WERI-Rb-1 (cell line): Measurements from ENCODE around the gene INPP4A.

Experiments used
- DNase-seq: peaks from one replicate; pipeline ENCODE4 v3.0.0-alpha.2; 2020
- H3K27ac ChIP-seq: fragments of 250-450 bp; sonication (Bioruptor Pico); 2 replicates; pipeline ENCODE4 v1.5.1; 2020; ENCODE audit warnings: mild to moderate bottlenecking, moderate library complexity
- H3K27me3 ChIP-seq: fragments of 250-450 bp; sonication (Bioruptor Pico); 2 replicates; pipeline ENCODE4 v1.5.1; 2021; ENCODE audit warnings: mild to moderate bottlenecking, low read depth, moderate library complexity; ENCODE audit not compliant: insufficient read depth, severe bottlenecking
- H3K36me3 ChIP-seq: fragments of 250-450 bp; sonication (Bioruptor Pico); 2 replicates; pipeline ENCODE4 v1.5.1; 2020; ENCODE audit warnings: mild to moderate bottlenecking, moderate library complexity
- H3K4me3 ChIP-seq: 2 replicates; pipeline ENCODE4 v1.5.1; 2011; ENCODE audit warnings: low read depth, mild to moderate bottlenecking, control low read depth, low read length
- H3K9me3 ChIP-seq: fragments of 250-450 bp; sonication (Bioruptor Pico); 2 replicates; pipeline ENCODE4 v1.5.1; 2021; ENCODE audit warnings: mild to moderate bottlenecking, moderate library complexity; ENCODE audit not compliant: severe bottlenecking
- TF ChIP-seq, protein P1 (sequence below): IDR thresholded peaks from 2 replicates; pipeline ENCODE4 v1.5.1; 2011; ENCODE audit warnings: low read depth, mild to moderate bottlenecking, control low read depth, inconsistent platforms, low read length

The INPP4A gene

DNA sequence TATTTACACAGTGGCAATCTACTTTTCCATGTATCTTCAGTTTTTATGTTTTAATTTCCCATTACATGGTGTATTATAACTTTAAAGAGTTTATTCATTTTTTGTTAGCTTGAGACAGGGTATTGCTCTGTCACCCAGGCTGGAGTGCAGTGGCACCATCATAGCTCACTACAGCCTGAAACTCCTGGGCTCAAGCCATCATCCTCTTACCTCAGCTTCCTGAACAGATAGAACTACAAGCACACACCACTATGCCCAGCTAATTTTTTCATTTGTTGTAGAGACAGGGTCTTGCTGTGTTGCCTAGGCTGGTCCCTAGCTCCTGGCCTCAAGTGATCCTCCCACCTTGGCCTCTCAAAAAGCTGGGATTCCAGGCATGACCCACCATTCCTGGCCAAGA is 96.8 kb downstream of the INPP4A start:
- no peaks in the 10 kb centered on the region for H3K9me3 ChIP-seq
- no peak overlapping the region for H3K27ac ChIP-seq
- peaks cover 25% of the 10 kb centered on the region for H3K36me3 ChIP-seq
- DNase-seq, result no peak
- TF ChIP-seq, protein P1, sequence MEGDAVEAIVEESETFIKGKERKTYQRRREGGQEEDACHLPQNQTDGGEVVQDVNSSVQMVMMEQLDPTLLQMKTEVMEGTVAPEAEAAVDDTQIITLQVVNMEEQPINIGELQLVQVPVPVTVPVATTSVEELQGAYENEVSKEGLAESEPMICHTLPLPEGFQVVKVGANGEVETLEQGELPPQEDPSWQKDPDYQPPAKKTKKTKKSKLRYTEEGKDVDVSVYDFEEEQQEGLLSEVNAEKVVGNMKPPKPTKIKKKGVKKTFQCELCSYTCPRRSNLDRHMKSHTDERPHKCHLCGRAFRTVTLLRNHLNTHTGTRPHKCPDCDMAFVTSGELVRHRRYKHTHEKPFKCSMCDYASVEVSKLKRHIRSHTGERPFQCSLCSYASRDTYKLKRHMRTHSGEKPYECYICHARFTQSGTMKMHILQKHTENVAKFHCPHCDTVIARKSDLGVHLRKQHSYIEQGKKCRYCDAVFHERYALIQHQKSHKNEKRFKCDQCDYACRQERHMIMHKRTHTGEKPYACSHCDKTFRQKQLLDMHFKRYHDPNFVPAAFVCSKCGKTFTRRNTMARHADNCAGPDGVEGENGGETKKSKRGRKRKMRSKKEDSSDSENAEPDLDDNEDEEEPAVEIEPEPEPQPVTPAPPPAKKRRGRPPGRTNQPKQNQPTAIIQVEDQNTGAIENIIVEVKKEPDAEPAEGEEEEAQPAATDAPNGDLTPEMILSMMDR, result no peak
- no peaks in the 10 kb centered on the region for H3K27me3 ChIP-seq
- no peak overlapping the region for H3K4me3 ChIP-seq

DNA sequence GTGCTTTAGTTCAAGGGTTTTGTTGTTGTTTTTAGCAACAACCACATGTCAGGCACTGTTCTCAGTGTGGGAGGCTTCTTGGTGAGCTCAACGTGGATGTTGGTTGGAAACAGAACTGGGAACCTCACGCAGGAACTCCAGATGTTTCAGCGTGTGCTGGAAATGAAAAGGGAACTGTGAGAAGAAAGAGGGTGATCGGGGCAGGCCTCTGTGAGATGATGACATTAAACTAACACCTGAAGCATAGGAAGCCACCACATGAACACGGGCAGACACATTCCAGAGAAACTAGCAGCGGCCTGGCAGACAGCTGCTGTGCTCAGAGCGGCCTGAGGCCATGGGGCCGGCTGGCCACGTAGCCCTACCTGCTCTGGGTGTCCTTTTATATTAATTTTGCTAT is 97.2 kb downstream of the INPP4A start:
- no peaks in the 10 kb centered on the region for H3K27me3 ChIP-seq
- H3K27ac ChIP-seq, result no peak overlapping the region
- H3K36me3 ChIP-seq, result peaks cover 29% of the 10 kb centered on the region
- no peak for DNase-seq
- no peaks in the 10 kb centered on the region for H3K9me3 ChIP-seq
- TF ChIP-seq, protein P1, result no peak
- no peak overlapping the region for H3K4me3 ChIP-seq

DNA sequence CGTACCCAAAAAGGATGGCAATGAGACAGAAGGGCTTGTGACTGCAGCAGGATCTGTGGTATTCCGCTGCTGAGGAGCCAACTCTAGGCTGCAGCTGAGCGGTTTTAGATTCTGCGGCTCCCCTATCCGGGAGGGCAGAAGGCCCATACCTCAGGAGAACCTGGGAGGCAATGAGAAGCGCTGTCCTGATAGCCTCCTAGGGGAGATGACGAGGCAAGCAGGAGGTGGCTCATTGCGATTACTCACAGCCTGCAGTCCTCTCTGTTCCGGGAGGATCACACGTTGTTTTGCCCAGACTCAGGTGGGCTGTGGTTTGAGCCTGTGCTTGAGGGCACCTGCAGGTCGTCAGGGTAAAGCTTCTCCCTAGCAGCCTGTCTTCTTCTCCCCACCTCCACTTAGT is 98.6 kb downstream of the INPP4A start:
- no peak for DNase-seq
- Histone ChIP-seq H3K27ac (no peak overlapping the region), H3K4me3 (no peak overlapping the region), H3K9me3 (no peaks in the 10 kb centered on the region), H3K36me3 (peaks cover 30% of the 10 kb centered on the region), H3K27me3 (no peaks in the 10 kb centered on the region)
- TF ChIP-seq, protein P1, result no peak

DNA sequence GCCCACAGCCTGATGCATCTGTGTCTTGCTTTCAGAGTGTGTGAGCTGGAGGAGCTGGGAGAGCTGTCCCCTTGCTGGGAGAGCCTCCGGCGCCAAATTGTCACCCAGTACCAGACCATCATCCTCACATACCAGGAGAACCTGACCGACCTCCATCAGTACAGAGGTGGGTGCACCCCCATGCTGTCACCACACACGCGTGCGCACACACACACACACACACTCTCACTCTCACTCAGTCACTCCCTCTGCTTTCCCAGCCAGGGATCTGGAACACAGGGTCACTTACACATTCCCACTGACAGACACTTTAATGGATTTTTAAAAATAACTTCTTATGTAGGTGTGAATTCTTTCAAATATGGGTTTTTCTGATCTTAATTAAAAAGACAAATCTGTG is 99.2 kb downstream of the INPP4A start:
- H3K27ac ChIP-seq, result no peak overlapping the region
- no peaks in the 10 kb centered on the region for H3K27me3 ChIP-seq
- H3K9me3 ChIP-seq, result no peaks in the 10 kb centered on the region
- TF ChIP-seq, protein P1, result no peak
- DNase-seq, result no peak
- H3K36me3 ChIP-seq, result peaks cover 29% of the 10 kb centered on the region
- H3K4me3 ChIP-seq, result no peak overlapping the region

DNA sequence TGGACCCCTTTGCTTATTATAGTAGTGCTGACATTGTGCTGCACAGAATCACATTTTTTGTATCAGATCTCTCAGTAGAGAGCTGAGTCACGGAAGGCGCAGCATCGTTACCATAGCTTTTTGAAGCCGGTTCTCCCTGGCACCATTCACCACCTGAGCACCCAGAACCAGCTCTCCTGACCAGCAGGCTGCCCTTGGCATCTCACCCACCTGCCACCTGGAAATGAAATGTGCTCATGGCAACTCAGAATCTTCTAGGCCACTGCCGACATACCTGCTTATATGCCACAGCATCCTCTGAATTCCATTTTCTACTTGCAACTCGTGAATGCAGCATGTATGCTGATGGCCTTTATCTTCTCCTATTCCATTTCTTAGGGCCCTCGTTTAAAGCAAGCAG is 100.9 kb downstream of the INPP4A start:
- Histone ChIP-seq H3K27ac (no peak overlapping the region), H3K36me3 (peaks cover 23% of the 10 kb centered on the region), H3K27me3 (no peaks in the 10 kb centered on the region), H3K9me3 (no peaks in the 10 kb centered on the region), H3K4me3 (no peak overlapping the region)
- TF ChIP-seq, protein P1, result no peak
- no peak for DNase-seq

DNA sequence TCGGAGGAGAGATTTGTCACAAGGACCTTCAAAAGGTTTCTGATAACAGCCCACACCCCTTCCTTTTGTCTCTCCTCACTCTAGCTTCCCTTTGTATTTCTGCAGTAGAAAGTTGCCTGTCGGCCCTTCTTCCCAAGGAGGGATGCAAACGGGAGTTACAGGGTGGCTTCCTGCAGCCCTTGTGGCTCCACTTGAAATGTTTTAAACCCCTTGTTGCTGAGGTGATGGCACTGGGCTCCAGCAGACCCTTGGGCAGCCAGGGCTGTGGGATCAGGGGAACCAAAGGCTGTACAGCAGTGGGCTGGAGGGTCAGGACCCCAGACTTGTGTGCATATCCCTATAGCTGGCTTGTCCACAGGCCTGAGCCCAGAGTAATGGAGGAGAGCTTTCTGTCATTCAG is 101.5 kb downstream of the INPP4A start:
- no peak overlapping the region for H3K4me3 ChIP-seq
- no peak for DNase-seq
- no peak overlapping the region for H3K27ac ChIP-seq
- no peaks in the 10 kb centered on the region for H3K27me3 ChIP-seq
- peaks cover 23% of the 10 kb centered on the region for H3K36me3 ChIP-seq
- TF ChIP-seq, protein P1, result no peak
- H3K9me3 ChIP-seq, result no peaks in the 10 kb centered on the region
